NB4 (cell line): Measurements from ENCODE around the gene NT5C.

Source experiments
- CTCF ChIP-seq: IDR thresholded peaks from one replicate; pipeline ENCODE4 v1.5.1; 2012; ENCODE audit warnings: low read depth, low read length
- MYC ChIP-seq: IDR thresholded peaks from 2 replicates; pipeline ENCODE4 v1.6.1; 2011; ENCODE audit warnings: low read depth, low read length
- POLR2A ChIP-seq: IDR thresholded peaks from 2 replicates; pipeline ENCODE4 v1.6.1; 2011; ENCODE audit warnings: mild to moderate bottlenecking; ENCODE audit not compliant: insufficient read length; ENCODE audit errors: extremely low read depth

GRCh38 chr17:75152922-75153779 is 21.6 kb upstream of the NT5C start:
- TF ChIP-seq CTCF (no peak), POLR2A (no peak), MYC (no peak)
